ENCODE measurements around the gene TBC1D16.

TBC1D16 gene

DNA sequence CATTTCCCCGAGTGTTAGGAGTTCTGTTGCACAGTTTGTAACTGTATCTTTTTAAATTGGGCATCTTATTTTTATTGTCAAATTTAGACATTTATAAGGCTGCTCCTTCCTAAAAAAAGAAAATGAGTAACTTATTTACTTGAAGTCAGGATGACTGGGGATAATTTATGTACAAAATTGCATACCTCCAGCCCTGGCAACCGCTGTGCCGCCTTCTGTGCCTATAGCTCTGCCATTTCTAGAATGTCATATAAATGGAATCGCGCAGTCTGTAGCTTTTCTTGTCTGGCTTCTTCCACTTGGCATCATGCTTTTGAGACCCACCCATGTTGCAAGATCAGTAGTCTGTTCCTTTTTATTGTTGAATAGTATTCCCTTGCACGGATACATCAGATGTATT is 36.7 kb upstream of the TBC1D16 start:
- Histone ChIP-seq H3K4me1 (ENCODE audit: control extremely low read depth in 1 of 4, control insufficient read depth in 4 of 4, insufficient read depth in 4 of 4, low read length in 3 of 4) (peaks cover 0 to 16% (median 11%) of the 10 kb centered on the region in 4 experiments), H3K27me3 (replicated peaks in 2 of 5; ENCODE audit: control insufficient read depth in 4 of 5, insufficient read depth in 5 of 5, low read length in 4 of 5) (no peaks in the 10 kb centered on the region), H3K4me3 (ENCODE audit: control insufficient read depth in 1 of 7, extremely low read depth in 1 of 7, insufficient read depth in 4 of 7, low read depth in 2 of 7, low read length in 6 of 7) (no peak overlapping the region), H3K9me3 (ENCODE audit: control extremely low read depth in 1 of 5, control insufficient read depth in 4 of 5, insufficient read depth in 2 of 5, low read depth in 1 of 5, low read length in 4 of 5) (no peaks in the 10 kb centered on the region), H3K27ac (ENCODE audit: insufficient read depth in 1 of 2, low read depth in 1 of 2, low read length in 2 of 2, poor library complexity in 1 of 2, severe bottlenecking in 2 of 2) (no peak overlapping the region), H3K36me3 (ENCODE audit: control insufficient read depth in 4 of 4, insufficient read depth in 4 of 4, low read length in 3 of 4) (no peaks in the 10 kb centered on the region)
- ChIA-PET POLR2A (no interaction called here), CTCF (interaction anchor here (0.7 kb wide), 1 partner anchor 66 kb away, joined by 3 read pairs; no protein-coding TSS in a partner anchor)
- WGBS (ENCODE audit: insufficient coverage): 93% methylated on average over 3 of the region's 6 CpGs
- no peak for DNase-seq

GRCh38 chr17:80071116-80071841 is 35.6 kb upstream of the TBC1D16 start:
- DNase-seq: peak; percentile 22 to 45 (median 30)
- Histone ChIP-seq H3K4me3 (ENCODE audit: control insufficient read depth in 1 of 7, extremely low read depth in 1 of 7, insufficient read depth in 4 of 7, low read depth in 2 of 7, low read length in 6 of 7) (peak overlapping the region in 1 of 7 experiments; percentile 30), H3K36me3 (ENCODE audit: control insufficient read depth in 4 of 4, insufficient read depth in 4 of 4, low read length in 3 of 4) (no peaks in the 10 kb centered on the region), H3K27me3 (replicated peaks in 2 of 5; ENCODE audit: control insufficient read depth in 4 of 5, insufficient read depth in 5 of 5, low read length in 4 of 5) (no peaks in the 10 kb centered on the region), H3K4me1 (ENCODE audit: control extremely low read depth in 1 of 4, control insufficient read depth in 4 of 4, insufficient read depth in 4 of 4, low read length in 3 of 4) (peaks cover 0 to 16% (median 11%) of the 10 kb centered on the region in 4 experiments), H3K9me3 (ENCODE audit: control extremely low read depth in 1 of 5, control insufficient read depth in 4 of 5, insufficient read depth in 2 of 5, low read depth in 1 of 5, low read length in 4 of 5) (no peaks in the 10 kb centered on the region), H3K27ac (ENCODE audit: insufficient read depth in 1 of 2, low read depth in 1 of 2, low read length in 2 of 2, poor library complexity in 1 of 2, severe bottlenecking in 2 of 2) (no peak overlapping the region)
- CTCF ChIA-PET: no interaction called here
- POLR2A ChIA-PET: no interaction called here
- 61% methylated on average over 17 of the region's 20 CpGs for WGBS (ENCODE audit: insufficient coverage)

- 91% methylated on average over 13 of the region's 15 CpGs for WGBS (ENCODE audit: insufficient coverage)
- no peaks in the 10 kb centered on the region for H3K27me3 ChIP-seq (replicated peaks in 2 of 5; ENCODE audit: control insufficient read depth in 4 of 5, insufficient read depth in 5 of 5, low read length in 4 of 5)
- peaks cover 0 to 16% (median 11%) of the 10 kb centered on the region in 4 experiments for H3K4me1 ChIP-seq (ENCODE audit: control extremely low read depth in 1 of 4, control insufficient read depth in 4 of 4, insufficient read depth in 4 of 4, low read length in 3 of 4)
- H3K9me3 ChIP-seq (ENCODE audit: control extremely low read depth in 1 of 5, control insufficient read depth in 4 of 5, insufficient read depth in 2 of 5, low read depth in 1 of 5, low read length in 4 of 5): no peaks in the 10 kb centered on the region
- CTCF ChIA-PET: interaction anchor here (1.0 to 1.1 kb wide), 2 partner anchors 10 to 62 kb away, joined by 3 read pairs; no protein-coding TSS in a partner anchor
- POLR2A ChIA-PET: no interaction called here
- no peak overlapping the region for H3K27ac ChIP-seq (ENCODE audit: insufficient read depth in 1 of 2, low read depth in 1 of 2, low read length in 2 of 2, poor library complexity in 1 of 2, severe bottlenecking in 2 of 2)
- DNase-seq: no peak
- no peaks in the 10 kb centered on the region for H3K36me3 ChIP-seq (ENCODE audit: control insufficient read depth in 4 of 4, insufficient read depth in 4 of 4, low read length in 3 of 4)
- H3K4me3 ChIP-seq (ENCODE audit: control insufficient read depth in 1 of 7, extremely low read depth in 1 of 7, insufficient read depth in 4 of 7, low read depth in 2 of 7, low read length in 6 of 7): peak overlapping the region in 1 of 7 experiments; percentile 30
Measured at GRCh38 chr17:80070375-80071115, 34.9 kb upstream of the TBC1D16 start.

DNA sequence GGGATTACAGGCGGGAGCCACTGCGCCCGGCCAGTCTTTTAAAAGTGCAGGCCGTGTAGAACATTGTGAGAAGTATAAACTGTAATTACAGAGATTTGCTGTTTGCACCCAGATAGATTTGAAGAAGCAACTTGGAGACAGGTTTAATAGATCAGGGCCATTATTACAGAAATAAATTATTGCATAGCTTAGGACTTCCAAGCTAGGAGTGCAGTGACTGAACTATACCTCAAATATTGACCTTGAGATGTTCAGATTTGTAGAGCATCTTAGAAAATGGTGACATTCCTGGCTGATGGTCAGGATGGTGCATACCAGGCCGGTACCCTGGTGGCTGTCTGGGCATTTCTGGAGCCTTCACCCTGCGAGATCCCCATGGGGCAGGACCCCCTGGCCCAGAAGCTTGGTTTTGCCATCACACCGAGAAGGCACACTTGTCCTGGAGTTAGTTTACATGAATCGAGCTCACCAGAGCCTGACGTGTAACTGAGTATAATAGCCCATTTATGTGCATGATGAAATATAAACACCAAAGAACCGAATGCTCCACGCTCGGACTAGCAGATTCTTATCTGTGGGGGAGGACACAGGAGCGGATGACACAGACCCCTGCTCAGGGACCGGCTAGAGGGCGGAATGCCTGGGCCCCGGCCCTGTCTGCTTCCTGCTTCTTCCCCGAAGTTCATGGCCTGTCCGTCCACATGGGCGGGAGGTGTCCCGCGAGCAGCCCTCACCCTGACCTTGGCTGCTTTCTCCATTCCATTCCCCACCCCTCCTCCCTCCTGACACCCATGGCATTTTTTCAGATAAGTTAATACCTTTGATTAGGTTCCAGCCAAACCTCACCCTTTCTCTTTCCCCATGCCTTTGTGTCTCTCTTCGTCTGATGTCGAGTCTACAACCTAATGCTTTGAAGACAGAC is 32.9 kb upstream of the TBC1D16 start:
- CTCF ChIA-PET: interaction anchor here (1.2 kb wide), 1 partner anchor 14 kb away, joined by 3 read pairs; no protein-coding TSS in a partner anchor
- WGBS (ENCODE audit: insufficient coverage): 90% methylated on average over 22 of the region's 23 CpGs
- POLR2A ChIA-PET: no interaction called here
- H3K4me3 ChIP-seq (ENCODE audit: control insufficient read depth in 1 of 7, extremely low read depth in 1 of 7, insufficient read depth in 4 of 7, low read depth in 2 of 7, low read length in 6 of 7): no peak overlapping the region
- H3K4me1 ChIP-seq (ENCODE audit: control extremely low read depth in 1 of 4, control insufficient read depth in 4 of 4, insufficient read depth in 4 of 4, low read length in 3 of 4): peaks cover 0 to 22% (median 11%) of the 10 kb centered on the region in 4 experiments
- H3K27me3 ChIP-seq (replicated peaks in 2 of 5; ENCODE audit: control insufficient read depth in 4 of 5, insufficient read depth in 5 of 5, low read length in 4 of 5): no peaks in the 10 kb centered on the region
- H3K36me3 ChIP-seq (ENCODE audit: control insufficient read depth in 4 of 4, insufficient read depth in 4 of 4, low read length in 3 of 4): no peaks in the 10 kb centered on the region
- H3K27ac ChIP-seq (ENCODE audit: insufficient read depth in 1 of 2, low read depth in 1 of 2, low read length in 2 of 2, poor library complexity in 1 of 2, severe bottlenecking in 2 of 2): no peak overlapping the region
- H3K9me3 ChIP-seq (ENCODE audit: control extremely low read depth in 1 of 5, control insufficient read depth in 4 of 5, insufficient read depth in 2 of 5, low read depth in 1 of 5, low read length in 4 of 5): no peaks in the 10 kb centered on the region
- no peak for DNase-seq

DNA sequence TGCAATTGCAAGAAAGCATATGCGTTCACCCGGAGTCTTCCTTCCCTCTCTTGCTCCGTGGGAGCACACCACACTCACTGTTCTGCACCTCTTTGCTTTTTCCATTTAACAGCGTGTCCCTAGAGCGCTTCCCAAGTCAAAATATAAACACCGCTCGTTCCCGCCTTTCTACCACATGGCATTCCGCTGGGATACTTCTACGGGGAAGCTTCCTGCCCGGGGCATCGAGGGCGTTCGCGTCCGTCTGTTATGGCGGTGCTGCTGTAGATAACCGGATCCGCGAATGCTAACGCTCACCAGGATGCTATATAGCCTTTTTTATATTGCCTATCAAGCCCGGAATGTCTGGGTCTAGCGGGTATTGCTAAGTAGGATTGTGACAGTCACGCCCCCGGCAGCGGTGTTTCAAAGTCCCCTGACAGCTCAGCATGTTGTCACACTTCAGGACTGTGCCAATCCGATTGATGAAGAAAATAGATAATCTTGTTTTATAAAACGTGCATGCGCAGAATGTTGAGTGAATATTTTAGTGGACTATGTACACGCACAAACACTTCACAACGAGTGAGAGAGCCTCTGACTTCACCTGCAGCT is 31.8 kb upstream of the TBC1D16 start:
- H3K4me1 ChIP-seq (ENCODE audit: control extremely low read depth in 1 of 4, control insufficient read depth in 4 of 4, insufficient read depth in 4 of 4, low read length in 3 of 4): peaks cover 0 to 22% (median 11%) of the 10 kb centered on the region in 4 experiments
- POLR2A ChIA-PET: no interaction called here
- H3K27ac ChIP-seq (ENCODE audit: insufficient read depth in 1 of 2, low read depth in 1 of 2, low read length in 2 of 2, poor library complexity in 1 of 2, severe bottlenecking in 2 of 2): no peak overlapping the region
- CTCF ChIA-PET: no interaction called here
- no peak for DNase-seq
- H3K27me3 ChIP-seq (replicated peaks in 2 of 5; ENCODE audit: control insufficient read depth in 4 of 5, insufficient read depth in 5 of 5, low read length in 4 of 5): no peaks in the 10 kb centered on the region
- H3K4me3 ChIP-seq (ENCODE audit: control insufficient read depth in 1 of 7, extremely low read depth in 1 of 7, insufficient read depth in 4 of 7, low read depth in 2 of 7, low read length in 6 of 7): no peak overlapping the region
- no peaks in the 10 kb centered on the region for H3K36me3 ChIP-seq (ENCODE audit: control insufficient read depth in 4 of 4, insufficient read depth in 4 of 4, low read length in 3 of 4)
- 98% methylated on average over 30 of the region's 31 CpGs for WGBS (ENCODE audit: insufficient coverage)
- no peaks in the 10 kb centered on the region for H3K9me3 ChIP-seq (ENCODE audit: control extremely low read depth in 1 of 5, control insufficient read depth in 4 of 5, insufficient read depth in 2 of 5, low read depth in 1 of 5, low read length in 4 of 5)

GRCh38 chr17:80065478-80066170 is 30.0 kb upstream of the TBC1D16 start:
- WGBS (ENCODE audit: insufficient coverage): 87% methylated on average over 23 of the region's 32 CpGs
- DNase-seq: no peak
- ChIA-PET CTCF (no interaction called here), POLR2A (no interaction called here)
- Histone ChIP-seq H3K27ac (ENCODE audit: insufficient read depth in 1 of 2, low read depth in 1 of 2, low read length in 2 of 2, poor library complexity in 1 of 2, severe bottlenecking in 2 of 2) (no peak overlapping the region), H3K36me3 (ENCODE audit: control insufficient read depth in 4 of 4, insufficient read depth in 4 of 4, low read length in 3 of 4) (no peaks in the 10 kb centered on the region), H3K27me3 (replicated peaks in 2 of 5; ENCODE audit: control insufficient read depth in 4 of 5, insufficient read depth in 5 of 5, low read length in 4 of 5) (no peaks in the 10 kb centered on the region), H3K4me3 (ENCODE audit: control insufficient read depth in 1 of 7, extremely low read depth in 1 of 7, insufficient read depth in 4 of 7, low read depth in 2 of 7, low read length in 6 of 7) (no peak overlapping the region), H3K4me1 (ENCODE audit: control extremely low read depth in 1 of 4, control insufficient read depth in 4 of 4, insufficient read depth in 4 of 4, low read length in 3 of 4) (peaks cover 0 to 12% (median 5%) of the 10 kb centered on the region in 4 experiments), H3K9me3 (ENCODE audit: control extremely low read depth in 1 of 5, control insufficient read depth in 4 of 5, insufficient read depth in 2 of 5, low read depth in 1 of 5, low read length in 4 of 5) (no peaks in the 10 kb centered on the region)
